NCI-H345 treated with DMSO at 0.1 percent for 48 hours (cell line): ENCODE measurements around the gene CXCL5.
"Not testable (repeated sequence)": the region's sequence is repeated elsewhere in the genome, so short reads cannot be mapped to it uniquely, and the experiment has no call there.

ENCODE experiments used
- DNase-seq: peaks from one replicate; lab custom pipeline; 2025; ENCODE audit not compliant: unreplicated experiment; lab: John Stamatoyannopoulos, UW

The CXCL5 gene

GRCh38 chr4:73974352-73974751, 24.1 kb downstream of the CXCL5 start:
- no peak for DNase-seq

- DNase-seq, result no peak
These were observed 27.5 kb downstream of the CXCL5 start for GRCh38 chr4:73970945-73971344.

- no peak for DNase-seq
These were observed 28.5 kb downstream of the CXCL5 start for GRCh38 chr4:73970011-73970410.

GRCh38 chr4:73967866-73968265, 30.6 kb downstream of the CXCL5 start:
- no peak for DNase-seq

GRCh38 chr4:73964862-73965611, 33.4 kb downstream of the CXCL5 start:
- DNase-seq, result no peak

- DNase-seq, result no peak
These were observed 35.8 kb downstream of the CXCL5 start for GRCh38 chr4:73962724-73963123.

- not testable (repeated sequence) for DNase-seq
These were observed 39.4 kb downstream of the CXCL5 start for GRCh38 chr4:73959041-73959440.

- DNase-seq, result no peak
These were observed 46.1 kb downstream of the CXCL5 start for GRCh38 chr4:73952352-73952751.

DNA sequence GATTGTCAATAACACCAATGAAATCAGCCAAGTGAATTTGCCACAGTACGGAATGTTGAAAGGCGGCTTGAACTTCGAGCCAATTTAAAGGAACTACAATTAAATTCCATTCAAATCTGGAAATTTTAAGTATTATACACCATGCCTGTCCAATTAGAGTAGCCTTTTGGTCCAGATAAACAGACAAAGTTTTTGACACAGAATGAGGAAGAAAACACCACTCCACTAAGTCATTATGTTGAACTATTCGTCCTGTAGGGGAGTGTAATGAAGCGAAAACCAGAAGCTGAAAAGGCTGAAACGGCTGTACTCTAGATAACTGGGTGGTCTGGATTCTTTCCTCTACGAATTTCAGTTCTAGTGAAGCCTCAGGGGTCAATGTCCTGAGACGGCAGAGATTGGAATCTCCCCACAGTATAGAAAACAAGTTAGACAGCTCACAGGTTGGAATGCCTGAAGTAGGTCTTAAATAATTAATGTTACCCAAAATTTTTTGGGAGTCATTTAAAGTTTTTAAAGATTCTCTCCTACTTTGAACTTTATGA, 48.0 kb downstream of the CXCL5 start:
- DNase-seq, result not testable (repeated sequence)

- DNase-seq, result no peak
These were observed 49.3 kb downstream of the CXCL5 start for GRCh38 chr4:73948990-73949706.

GRCh38 chr4:73948291-73948690, 50.2 kb downstream of the CXCL5 start:
- no peak for DNase-seq

- no peak for DNase-seq
These were observed 51.1 kb downstream of the CXCL5 start for GRCh38 chr4:73947239-73947985.

DNA sequence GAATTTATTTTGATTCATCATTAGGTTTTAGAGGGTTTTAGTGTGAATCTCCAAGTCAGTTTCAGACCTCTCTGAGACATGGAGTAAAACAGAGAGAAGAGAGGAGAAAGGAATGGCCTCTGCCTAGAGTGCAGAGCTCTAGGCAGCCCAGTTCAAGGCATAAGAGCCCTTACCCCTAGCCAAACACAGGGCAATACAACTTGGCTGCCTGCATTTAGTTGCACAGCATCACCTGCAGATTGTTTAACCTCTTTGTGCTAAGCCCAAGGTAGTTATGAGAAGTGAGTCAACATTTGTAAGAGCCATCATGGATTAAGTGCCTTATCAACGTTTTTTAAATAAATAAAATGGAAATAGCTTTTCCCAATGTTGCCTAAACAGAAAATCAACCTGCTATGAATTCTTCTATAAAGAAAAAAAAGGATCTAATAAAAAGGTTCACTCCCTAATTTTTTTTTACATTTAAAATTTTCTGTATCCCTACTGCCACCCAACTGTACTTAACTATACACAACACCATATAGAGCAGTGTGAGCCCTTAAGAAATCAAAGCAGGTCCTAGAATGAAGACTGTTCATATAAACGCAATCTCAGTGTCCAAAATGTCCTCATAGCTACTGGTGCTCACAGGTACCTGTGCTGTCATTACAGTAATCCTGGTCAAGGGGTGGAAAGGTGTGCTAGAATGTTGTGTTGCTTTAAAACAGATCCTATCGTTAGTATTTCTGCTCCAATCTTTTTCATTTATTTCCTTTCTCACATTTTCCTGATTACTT, 52.6 kb downstream of the CXCL5 start:
- DNase-seq, result no peak
